Endometrial microvascular endothelial cells (primary cell): ENCODE data around the gene CTSC. TPM values are rescaled to one million over a fixed set of nuclear protein-coding genes. Genes with fewer than 3 reads are reported as not detected.

Experiments
- in situ Hi-C: cut with HindIII; loops from 2 replicates; pipeline ENCODE4 v1.10.0; 2017; ENCODE audit warnings: low sequenced_read_pairs, low pct_unique_long_range_greater_than_20kb; ENCODE audit errors: inconsistent ontology term
- total RNA-seq: library from RNA; depleted of rRNA; stranded (reverse); fragments of >200 nt; gene quantifications from one replicate; pipeline ENCODE4 v1.2.3, GENCODE V29; 2015; ENCODE audit errors: inconsistent ontology term

Gene CTSC
- total RNA-seq, 1 donor from 2014 or later = 420 TPM

DNA sequence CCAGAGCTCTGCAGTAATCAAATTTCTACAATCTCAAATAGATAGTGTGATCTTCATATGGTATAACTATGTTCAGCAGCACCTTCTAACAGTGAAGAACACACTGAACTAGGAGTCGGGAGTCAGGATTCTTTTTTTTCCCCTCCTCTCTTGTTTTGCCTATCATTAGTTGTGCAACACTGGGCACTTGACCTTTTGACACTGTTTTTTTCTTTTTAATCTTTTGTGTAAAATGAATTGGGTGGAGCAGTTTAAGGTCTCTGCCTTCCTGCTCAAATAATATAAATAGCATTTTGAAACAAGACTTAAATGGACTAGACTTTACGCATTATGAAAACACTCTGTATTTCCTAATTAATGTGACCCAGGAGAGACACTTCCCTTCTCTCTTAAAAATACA lies 39.7 kb downstream of the CTSC start:
- in situ Hi-C loops = no loop called here

DNA sequence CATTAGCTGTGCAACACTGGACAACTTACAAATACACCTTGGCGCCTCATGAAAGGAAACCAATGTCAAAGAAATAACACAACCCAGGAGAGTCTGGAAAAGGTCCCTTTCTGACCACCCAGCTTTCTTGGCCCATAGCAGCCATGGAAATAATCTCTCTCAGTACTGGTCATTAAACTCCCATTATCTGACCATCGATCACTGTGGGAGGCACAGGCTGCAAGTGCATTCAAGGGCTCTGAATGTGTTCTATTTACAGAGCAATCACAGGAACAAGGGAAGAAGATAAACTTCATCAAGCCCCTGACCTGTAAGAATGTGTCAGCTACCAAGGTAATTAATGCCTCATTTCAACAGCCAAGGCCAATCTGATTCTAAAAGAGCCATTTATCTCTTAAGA lies 40.1 kb downstream of the CTSC start:
- in situ Hi-C loops = no loop called here

DNA sequence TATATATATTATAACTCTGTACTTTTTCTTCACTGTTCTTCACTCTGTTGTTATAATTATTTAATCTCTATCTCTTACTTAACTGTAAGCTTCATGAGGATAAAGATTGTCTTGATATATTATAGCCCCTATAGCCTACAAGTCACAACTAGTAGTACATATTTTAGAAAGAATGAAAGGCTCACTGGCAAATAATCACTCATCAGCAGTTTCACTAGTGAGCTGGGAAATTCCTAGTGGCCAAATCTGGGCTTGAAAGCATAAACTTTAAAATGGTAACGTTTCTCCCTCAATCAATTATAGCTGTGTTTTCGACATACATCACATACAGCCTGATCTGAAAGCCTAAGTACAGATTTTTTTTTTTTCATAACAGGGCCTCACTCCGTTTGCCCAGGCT lies 42.5 kb downstream of the CTSC start:
- in situ Hi-C loops = no loop called here

DNA sequence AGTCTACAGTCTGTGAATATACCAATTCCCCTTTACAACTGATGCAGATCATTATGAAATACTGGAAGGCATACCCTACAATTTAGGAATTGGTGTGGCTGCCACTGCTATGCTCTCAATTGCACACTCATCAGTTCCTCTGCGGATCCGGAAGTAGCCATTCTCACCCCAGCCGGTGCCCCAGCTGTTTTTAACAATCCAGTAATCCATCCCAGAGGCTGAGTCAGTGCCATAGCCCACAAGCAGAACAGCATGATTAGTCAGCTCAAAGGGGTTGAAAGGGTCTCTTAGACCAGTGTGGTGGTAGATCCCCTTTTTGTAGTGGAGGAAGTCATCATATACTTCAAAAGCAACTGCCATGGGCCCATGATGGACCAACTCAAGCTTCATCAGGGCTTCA lies 43.6 kb downstream of the CTSC start:
- in situ Hi-C loops = no loop called here

DNA sequence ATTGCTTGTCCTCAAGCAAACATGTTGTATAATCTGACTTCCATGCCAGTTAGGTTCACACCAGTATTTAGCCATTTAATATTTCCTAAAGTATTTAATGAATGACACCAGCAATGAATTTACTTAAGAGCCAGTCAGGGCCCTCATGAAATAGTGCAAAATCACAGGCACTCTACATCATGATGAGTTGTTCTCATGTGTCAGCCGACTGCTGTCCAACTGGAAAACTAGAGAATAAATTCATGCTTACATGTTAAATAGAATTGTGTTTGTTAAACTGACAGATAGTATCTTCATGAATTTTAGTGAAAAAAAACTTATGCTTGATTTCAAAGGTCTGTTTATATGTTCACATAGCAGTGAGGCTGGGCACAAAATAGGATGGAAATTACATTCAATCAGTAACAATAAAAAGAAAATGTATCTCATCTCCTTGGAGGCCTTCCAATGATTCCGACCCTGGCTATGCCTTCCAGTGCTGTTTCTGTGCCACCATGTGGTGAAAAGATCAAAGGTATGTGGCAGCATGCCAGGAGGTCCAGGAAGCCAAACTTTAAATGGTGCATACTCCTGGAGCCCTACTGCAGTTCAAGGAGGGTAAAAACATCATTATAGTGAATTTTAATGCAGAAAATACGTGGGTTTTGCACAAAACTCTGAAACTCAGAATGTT lies 45.2 kb downstream of the CTSC start:
- in situ Hi-C loops = no loop called here

DNA sequence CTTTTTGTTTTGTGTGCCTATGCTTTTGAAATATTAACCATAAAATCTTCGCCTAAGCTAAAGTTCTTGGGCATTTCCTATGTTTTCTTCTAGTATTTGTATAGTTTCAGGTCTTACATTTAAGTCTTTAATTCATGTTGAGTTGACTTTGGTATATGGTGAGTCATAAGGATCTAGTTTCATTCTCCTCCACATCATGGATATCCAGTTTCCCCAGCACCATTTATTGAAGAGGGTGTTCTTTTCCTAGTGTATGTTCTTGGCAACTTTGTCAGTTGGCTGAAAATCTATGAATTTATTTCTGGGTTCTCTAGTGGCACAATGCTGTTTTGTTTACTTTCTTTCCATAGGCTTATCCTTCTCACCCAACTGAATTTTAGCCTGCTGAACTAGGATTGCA lies 49.0 kb downstream of the CTSC start:
- in situ Hi-C loops = no loop called here

DNA sequence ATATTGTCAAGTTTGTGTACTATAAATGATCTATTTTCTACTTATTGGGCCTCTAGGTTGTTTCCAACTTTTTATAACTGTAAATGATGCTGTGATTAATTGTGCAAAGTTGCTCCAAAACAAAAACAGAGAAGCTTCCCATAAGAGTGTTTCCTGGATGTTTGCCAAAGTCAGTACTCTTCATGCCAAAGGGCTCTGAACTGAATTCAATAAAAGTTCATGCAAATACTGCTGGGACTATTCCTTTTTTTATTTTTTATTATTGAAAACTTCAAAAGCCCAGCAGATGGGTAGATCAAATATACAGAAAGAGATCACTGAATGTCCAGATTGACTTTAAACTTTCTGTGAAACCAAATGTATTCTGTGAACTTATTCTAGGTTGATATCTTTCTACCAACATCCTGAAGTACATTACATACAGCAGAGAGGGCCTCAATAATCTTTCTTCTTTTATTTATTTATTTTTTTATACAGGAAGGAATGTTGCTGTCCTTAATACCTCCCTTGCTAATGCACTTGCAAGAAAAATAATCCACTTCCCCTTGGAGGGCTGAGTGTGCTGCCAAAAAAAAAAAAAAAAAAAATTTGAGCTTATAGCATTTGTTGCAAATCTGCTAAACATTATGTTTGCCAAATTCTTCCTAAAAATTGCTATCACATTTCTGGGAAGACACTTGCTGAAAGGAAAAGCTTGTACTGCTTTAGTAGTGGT lies 53.0 kb downstream of the CTSC start:
- in situ Hi-C loops = no loop called here

DNA sequence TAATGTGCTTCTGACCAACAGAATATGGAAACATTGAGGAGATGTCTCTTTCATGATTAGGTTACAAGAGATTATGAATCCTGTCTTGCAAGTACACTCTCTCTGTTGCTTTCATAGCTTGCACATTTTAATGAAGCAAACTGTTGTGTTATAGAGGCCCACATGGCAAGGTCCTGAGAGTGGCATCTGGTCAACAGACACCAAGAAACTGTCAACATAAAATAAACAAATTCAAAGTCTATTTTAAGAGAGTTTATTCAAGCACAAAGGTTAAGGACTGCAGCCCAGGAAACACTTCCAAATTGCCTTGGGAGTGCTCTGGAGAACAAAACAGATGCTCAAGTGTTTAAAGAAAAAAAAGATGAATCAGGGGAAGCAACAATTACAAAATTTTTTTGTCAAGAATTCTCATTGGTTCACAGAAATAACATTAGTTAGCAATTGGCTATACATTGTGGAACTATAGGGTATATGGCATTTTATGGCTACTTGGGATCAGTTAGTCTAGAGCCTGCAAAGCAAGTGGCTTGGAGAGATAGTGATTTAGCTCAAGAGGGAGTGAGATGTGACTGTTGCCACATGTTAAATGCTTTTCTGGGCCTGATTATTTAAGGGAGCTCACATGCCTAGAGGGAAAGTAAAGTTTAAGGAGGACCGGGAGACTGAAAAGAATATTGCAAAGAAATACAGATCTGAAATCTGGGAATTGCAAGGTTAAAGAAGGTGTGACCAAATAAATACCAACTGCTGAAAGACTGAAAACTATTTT lies 54.6 kb downstream of the CTSC start:
- in situ Hi-C loops = no loop called here

DNA sequence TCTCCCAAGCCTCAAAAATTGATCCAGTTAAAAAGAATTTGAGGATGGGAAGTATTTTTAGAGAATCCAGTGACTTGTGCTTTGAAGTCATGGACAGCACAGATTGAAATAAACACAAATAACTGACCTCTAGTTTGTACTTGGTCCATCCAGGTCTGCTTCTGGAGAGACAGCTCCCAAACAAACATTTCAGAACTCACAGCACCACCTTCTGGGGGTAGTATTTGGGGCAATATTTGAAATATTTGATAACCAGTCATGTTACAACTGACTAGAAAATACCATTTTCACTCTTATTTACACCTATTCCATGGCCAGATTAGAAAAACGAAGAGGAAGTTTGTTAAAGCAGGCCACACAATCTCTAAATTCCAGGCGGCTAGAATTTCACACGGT lies 56.2 kb downstream of the CTSC start:
- in situ Hi-C loops = no loop called here

DNA sequence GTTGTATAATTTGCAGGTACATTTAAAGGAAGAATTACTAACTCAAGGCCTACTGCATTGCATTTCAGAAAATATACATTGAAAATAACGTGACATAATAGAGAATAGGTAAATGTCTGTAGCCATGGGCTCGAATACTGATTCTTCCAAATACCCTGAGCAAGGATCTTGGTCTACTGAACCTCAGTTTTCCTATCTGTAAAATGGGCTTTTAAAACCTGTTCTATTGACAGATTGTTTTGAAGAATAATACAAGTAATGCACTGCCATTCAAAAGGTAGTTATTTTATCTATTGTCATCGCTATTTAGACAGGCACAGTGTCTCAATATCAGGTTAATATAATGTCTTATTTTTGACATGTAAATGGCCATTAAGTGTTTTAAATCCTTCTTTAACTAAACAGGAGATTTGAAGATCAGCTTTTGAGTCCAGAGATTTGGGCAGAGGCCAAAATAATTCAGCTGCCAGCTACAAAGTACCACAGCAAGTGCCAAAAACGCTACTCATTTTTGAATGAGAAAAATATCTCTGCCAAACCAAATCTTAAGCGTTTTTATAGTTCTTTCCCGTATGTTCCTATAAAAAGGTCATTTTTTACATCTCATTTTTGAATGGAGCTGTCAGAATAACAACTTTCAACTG lies 56.7 kb downstream of the CTSC start:
- in situ Hi-C loops = no loop called here

DNA sequence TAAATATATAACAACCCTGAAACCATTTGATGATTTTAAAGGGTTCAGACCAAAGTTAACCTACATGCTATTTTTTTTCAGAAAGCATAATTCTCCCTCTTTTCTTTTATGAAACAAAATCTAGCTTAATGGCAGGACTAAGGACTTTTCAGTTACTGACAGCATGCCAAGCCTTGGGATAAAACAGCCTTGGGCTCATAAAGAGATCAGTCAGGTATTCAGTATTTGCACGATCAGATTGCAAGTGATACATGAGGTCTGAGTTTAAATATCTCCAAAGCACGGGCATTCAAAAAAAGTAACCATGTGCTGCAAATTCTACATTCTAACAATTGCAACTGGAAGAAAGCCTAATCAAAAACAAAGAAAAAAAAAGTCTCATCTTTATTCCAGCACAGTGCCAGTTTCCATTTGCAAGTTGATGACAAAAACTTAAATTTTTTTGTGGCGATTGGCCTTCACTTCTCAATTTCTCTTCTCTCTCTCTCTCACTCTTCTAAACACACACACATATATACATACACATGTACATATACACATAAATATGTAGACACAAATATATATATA lies 60.1 kb downstream of the CTSC start:
- in situ Hi-C loops = no loop called here

DNA sequence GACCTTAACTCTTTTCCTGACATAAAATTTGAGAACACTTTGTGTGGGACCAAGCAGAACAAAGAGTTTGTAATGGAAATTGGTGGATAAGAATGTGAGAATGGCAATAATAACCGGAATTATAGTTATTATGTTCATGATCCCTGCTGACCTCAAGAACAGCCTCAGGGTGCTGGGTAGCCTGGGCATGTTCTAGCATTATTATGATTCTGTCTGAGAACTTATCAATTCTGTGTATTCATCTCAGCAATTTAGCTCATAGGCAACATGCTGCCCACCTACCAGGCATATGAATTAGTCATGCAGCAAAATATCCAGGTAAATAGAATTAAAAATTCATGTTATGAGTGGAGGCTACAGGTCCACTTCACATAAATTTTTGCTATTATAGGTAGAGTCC lies 61.9 kb downstream of the CTSC start:
- in situ Hi-C loops = no loop called here

DNA sequence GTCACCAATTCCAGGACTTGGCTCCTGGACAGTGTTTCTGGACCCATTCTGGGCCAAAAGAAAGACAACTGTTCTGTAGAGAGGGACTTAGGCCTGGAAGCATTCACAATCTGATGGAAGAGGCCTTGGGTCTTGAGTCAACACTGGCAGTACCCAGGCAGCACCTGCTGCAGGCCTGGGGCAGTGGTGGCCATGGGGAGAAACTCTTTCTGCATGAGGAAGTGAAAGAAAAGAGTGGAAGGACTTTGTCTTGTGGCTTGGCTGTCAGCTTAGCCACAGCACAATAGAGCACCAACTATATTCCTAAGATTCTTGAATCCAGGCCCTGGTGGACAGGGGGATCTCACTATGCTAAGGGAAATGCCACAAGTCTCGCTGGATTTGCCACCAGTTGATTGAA lies 70.6 kb downstream of the CTSC start:
- in situ Hi-C loops = no loop called here

DNA sequence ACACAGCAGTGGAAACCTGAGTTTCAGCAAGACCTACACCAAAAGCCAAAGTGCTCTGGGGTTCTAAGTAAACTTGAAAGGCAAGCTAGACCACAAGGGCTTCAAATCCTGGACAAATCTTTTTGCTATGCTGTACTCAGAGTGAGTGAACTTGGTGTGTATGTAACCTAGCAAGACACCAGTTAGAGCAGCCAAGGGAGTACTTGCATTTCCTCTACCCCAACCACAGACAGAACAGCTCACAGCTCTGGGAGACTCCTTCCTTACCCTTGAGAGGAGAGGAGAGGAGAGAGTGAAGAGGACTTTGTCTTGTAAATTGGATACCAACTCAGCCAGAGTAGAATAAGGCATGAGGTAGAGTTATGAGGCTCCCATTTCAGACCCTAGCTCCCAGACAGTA lies 71.4 kb downstream of the CTSC start:
- in situ Hi-C loops = no loop called here

DNA sequence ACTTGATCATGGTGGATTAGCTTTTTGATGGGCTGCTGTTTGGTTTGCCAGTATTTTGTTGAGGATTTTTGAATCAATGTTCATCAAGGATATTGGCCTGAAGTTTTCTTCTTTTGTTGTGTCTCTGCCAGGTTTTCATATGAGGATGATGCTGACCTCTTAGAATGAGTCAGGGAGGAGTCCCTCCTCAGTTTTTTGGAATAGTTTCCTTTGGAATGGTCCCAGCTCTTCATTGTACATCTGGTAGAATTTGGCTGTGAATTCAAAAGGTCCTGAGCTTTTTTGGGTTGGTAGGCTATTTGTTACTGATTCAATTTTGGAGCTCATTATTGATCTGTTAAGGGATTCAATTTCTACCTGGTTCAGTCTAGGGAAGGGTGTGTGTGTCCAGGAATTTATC lies 78.1 kb downstream of the CTSC start:
- in situ Hi-C loops = no loop called here

DNA sequence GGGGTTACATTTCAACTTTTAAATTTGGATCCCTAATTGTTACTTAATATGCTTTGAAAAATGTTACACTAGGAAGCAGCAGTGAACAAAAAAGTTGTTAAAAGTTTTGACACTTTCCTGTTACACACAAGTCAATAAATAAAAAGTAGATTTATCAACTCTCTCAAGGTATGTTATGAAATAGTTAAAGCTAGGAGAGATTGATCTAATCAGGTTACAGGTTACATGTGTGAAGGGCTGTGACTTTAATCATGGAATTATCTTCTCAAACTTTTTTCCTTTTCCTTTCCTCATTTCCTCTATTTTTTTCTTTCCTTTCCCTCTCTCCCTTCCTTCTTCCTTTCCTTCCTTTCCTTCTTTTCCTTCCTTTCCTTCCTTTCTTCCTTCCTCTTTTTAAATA lies 85.3 kb downstream of the CTSC start:
- in situ Hi-C loops = no loop called here

DNA sequence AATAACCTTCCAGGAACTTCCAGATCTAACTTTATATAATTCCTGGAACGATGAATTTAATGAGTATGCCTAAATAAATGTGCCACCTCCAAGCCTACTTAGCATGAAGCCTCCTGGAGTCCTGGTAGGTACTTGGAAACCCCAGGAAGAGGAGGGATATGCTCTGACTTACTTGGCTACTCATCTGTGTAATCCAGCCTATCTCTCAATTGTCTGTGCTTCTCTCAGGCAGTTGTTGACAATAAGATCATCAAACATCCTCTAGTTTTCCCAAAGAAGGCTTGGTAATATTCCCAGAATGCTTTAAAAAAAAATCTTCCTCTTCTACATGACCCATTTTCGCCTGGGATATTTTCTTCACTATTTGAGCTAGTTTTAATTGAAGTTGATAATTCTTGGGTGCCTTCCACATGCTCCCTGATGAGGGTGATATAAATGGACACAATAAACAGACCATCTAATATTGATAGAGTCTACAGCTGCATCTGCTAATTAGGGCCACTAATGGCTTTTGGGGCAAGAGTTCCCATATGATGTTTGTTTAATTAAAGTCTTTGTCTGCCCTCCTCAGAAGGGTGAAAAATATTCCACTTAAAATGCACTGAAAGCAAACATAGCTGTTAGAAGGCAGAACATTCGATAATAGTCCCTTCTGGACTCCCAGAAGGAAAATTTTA lies 86.8 kb downstream of the CTSC start:
- in situ Hi-C loops = no loop called here

DNA sequence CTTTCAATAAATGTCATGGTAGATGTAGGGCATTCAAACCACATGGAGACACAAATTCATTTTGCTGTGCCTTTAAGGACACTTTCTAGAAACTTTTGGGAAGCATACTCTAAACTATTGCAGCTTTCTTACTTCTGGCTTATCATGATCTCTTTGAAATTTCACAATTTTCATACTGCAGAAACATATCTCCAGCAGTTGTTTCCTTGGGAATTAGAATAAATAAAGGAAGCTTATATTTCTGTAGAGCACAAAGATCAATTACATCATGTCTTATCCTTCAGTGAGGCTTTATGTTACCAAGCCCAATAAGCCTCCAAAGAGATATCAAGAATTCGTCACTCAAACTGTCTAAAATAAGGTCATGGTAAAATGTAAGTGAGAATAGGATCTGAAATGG lies 87.8 kb downstream of the CTSC start:
- in situ Hi-C loops = no loop called here

DNA sequence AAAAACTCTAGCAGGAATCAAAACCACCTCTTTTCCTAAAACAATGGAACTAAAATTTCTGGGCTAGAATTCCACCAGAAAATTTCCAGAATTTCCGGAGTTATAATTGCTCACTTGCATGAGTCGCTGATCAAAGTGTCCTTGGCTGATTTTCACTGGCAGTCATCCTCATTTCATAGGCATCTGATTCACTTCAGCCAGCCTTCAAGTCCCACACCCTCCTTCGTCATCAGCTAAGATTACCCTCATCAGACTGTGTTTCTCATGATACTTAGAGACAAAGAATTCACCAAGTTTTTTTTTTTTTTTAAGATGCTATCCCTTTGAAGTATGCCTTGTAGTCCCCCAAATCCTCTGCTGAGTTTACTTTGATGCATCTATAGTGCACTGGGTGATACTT lies 90.8 kb downstream of the CTSC start:
- in situ Hi-C loops = no loop called here
